ENCODE measurements around the gene SYNGR2. TPM values are rescaled to one million over a fixed set of nuclear protein-coding genes. Genes with fewer than 3 reads are reported as not detected.
A peak's percentile ranks its signal among the peaks of the same experiment; 100 is the strongest.

SYNGR2 gene
- total RNA-seq, 1 donor from 2014 or later = 217 TPM

- H3K27ac ChIP-seq = peak overlapping the region; percentile 56
- no peaks in the 10 kb centered on the region for H3K9me3 ChIP-seq
- DNase-seq (peak; percentile 75), ATAC-seq (peak; percentile 49 to 63)
- intact Hi-C loops (cut with DNase I) = no loop called here
- H3K4me1 ChIP-seq = peaks cover 54% of the 10 kb centered on the region
- no peaks in the 10 kb centered on the region for H3K27me3 ChIP-seq (ENCODE audit: low read depth)
- no peak overlapping the region for H3K4me3 ChIP-seq
- no peak for TF ChIP-seq CTCF (IDR thresholded peaks at IDR 0.05)
- H3K36me3 ChIP-seq = peaks cover 5% of the 10 kb centered on the region
Measured at GRCh38 chr17:78185981-78186691, 17.8 kb downstream of the SYNGR2 start.

- H3K4me1 ChIP-seq = peaks cover 54% of the 10 kb centered on the region
- TF ChIP-seq CTCF (IDR thresholded peaks at IDR 0.05) = peak; percentile 89
- H3K36me3 ChIP-seq = peaks cover 13% of the 10 kb centered on the region
- intact Hi-C loops (cut with DNase I) = no loop called here
- H3K27me3 ChIP-seq (ENCODE audit: low read depth) = no peaks in the 10 kb centered on the region
- peak within 1 kb of the TSS; percentile 60 for H3K4me3 ChIP-seq
- no peaks in the 10 kb centered on the region for H3K9me3 ChIP-seq
- DNase-seq = peak; percentile 95
- ATAC-seq = peak; percentile 97 to 99
- peak within 1 kb of the TSS; percentile 71 for H3K27ac ChIP-seq
Measured at GRCh38 chr17:78186692-78187595, 18.6 kb downstream of the SYNGR2 start, which contains the start of the genes AFMID and TK1. Gene AFMID (plus strand): TSS chr17:78187362. CDS start chr17:78187371, 9 bp downstream. Gene TK1 (minus strand): TSS chr17:78187052. CDS start chr17:78186994, 58 bp downstream.

- no peak for ATAC-seq
- intact Hi-C loops (cut with DNase I) = no loop called here
- H3K27ac ChIP-seq = no peak overlapping the region
- peaks cover 9% of the 10 kb centered on the region for H3K4me1 ChIP-seq
- no peak overlapping the region for H3K4me3 ChIP-seq
- no peaks in the 10 kb centered on the region for H3K9me3 ChIP-seq
- DNase-seq = no peak
- no peak for TF ChIP-seq CTCF (IDR thresholded peaks at IDR 0.05)
- H3K27me3 ChIP-seq (ENCODE audit: low read depth) = no peaks in the 10 kb centered on the region
- peaks cover 42% of the 10 kb centered on the region for H3K36me3 ChIP-seq
Measured at GRCh38 chr17:78196716-78197115, 28.3 kb downstream of the SYNGR2 start.

GRCh38 chr17:78197147-78197832, 28.9 kb downstream of the SYNGR2 start:
- no peak overlapping the region for H3K4me3 ChIP-seq
- no peaks in the 10 kb centered on the region for H3K9me3 ChIP-seq
- intact Hi-C loops (cut with DNase I) = no loop called here
- peaks cover 37% of the 10 kb centered on the region for H3K36me3 ChIP-seq
- no peak for ATAC-seq
- H3K27ac ChIP-seq = no peak overlapping the region
- H3K4me1 ChIP-seq = peaks cover 9% of the 10 kb centered on the region
- no peaks in the 10 kb centered on the region for H3K27me3 ChIP-seq (ENCODE audit: low read depth)
- DNase-seq = no peak
- TF ChIP-seq CTCF (IDR thresholded peaks at IDR 0.05) = no peak

- H3K27ac ChIP-seq = no peak overlapping the region
- no peak for TF ChIP-seq CTCF (IDR thresholded peaks at IDR 0.05)
Measured at GRCh38 chr17:78200451-78200850, 32.1 kb downstream of the SYNGR2 start.

More at GRCh38 chr17:78200451-78200850, 32.1 kb downstream of the SYNGR2 start:
- DNase-seq = no peak
- H3K4me1 ChIP-seq = peaks cover 9% of the 10 kb centered on the region
- no peak for ATAC-seq
- no peaks in the 10 kb centered on the region for H3K27me3 ChIP-seq (ENCODE audit: low read depth)
- intact Hi-C loops (cut with DNase I) = no loop called here
- peaks cover 26% of the 10 kb centered on the region for H3K36me3 ChIP-seq
- H3K9me3 ChIP-seq = no peaks in the 10 kb centered on the region
- H3K4me3 ChIP-seq = no peak overlapping the region
